H9 (cell line): Measurements from ENCODE around the gene ITGA4. TPM values are rescaled to one million over a fixed set of nuclear protein-coding genes. Genes with fewer than 3 reads are reported as not detected.

Experiments
- DNase-seq: peaks from one replicate; pipeline ENCODE4 v3.0.0-alpha.2; 2017
- H2AFZ ChIP-seq: one replicate; pipeline ENCODE4 v1.6.1; 2013; ENCODE audit warnings: mild to moderate bottlenecking, low read length, control low read depth, moderate library complexity
- H2AK5ac ChIP-seq: 2 replicates; pipeline ENCODE4 v1.6.1; 2013; ENCODE audit warnings: low read length, control low read depth, mixed read lengths; ENCODE audit not compliant: insufficient read length
- H2BK120ac ChIP-seq: one replicate; pipeline ENCODE4 v1.6.1; 2013; ENCODE audit warnings: low read depth, mild to moderate bottlenecking, low read length, control low read depth, inconsistent platforms; ENCODE audit not compliant: poor library complexity, severe bottlenecking
- H2BK12ac ChIP-seq: 2 replicates; pipeline ENCODE4 v1.6.1; 2013; ENCODE audit warnings: low read length, control low read depth, mixed read lengths, low read depth; ENCODE audit not compliant: insufficient read length
- H2BK15ac ChIP-seq: 2 replicates; pipeline ENCODE4 v1.6.1; 2013; ENCODE audit warnings: low read depth, low read length, control low read depth
- H2BK20ac ChIP-seq: one replicate; pipeline ENCODE4 v1.6.1; 2013; ENCODE audit warnings: low read depth, mild to moderate bottlenecking, low read length, control low read depth, inconsistent platforms; ENCODE audit not compliant: poor library complexity, severe bottlenecking
- H2BK5ac ChIP-seq: 2 replicates; pipeline ENCODE4 v1.6.1; 2013; ENCODE audit warnings: low read length, control low read depth, mixed read lengths; ENCODE audit not compliant: insufficient read length
- H3K14ac ChIP-seq: 2 replicates; pipeline ENCODE4 v1.6.1; 2013; ENCODE audit warnings: low read length, control low read depth; ENCODE audit not compliant: insufficient read depth
- H3K18ac ChIP-seq: 2 replicates; pipeline ENCODE4 v1.6.1; 2013; ENCODE audit warnings: low read depth, mild to moderate bottlenecking, mixed read lengths, low read length, control low read depth; ENCODE audit not compliant: insufficient read length
- H3K23ac ChIP-seq: 2 replicates; pipeline ENCODE4 v1.6.1; 2013; ENCODE audit warnings: low read length, control low read depth, mixed read lengths, low read depth; ENCODE audit not compliant: insufficient read length
- H3K23me2 ChIP-seq: 2 replicates; pipeline ENCODE4 v1.6.1; 2013; ENCODE audit warnings: low read depth, mild to moderate bottlenecking, mixed read lengths, low read length, control low read depth; ENCODE audit not compliant: insufficient read length, poor library complexity, severe bottlenecking
- H3K27ac ChIP-seq: 2 replicates; pipeline ENCODE4 v1.5.1; 2013; ENCODE audit warnings: low read length, control low read depth, mixed read lengths, low read depth; ENCODE audit not compliant: insufficient read length
- H3K27me3 ChIP-seq: 2 replicates; pipeline ENCODE4 v1.6.1; 2013; ENCODE audit warnings: low read length, control low read depth, inconsistent platforms; ENCODE audit not compliant: insufficient read depth
- H3K4ac ChIP-seq: 2 replicates; pipeline ENCODE4 v1.6.1; 2013; ENCODE audit warnings: low read depth, mild to moderate bottlenecking, control low read depth, inconsistent platforms, low read length, moderate library complexity
- H3K4me1 ChIP-seq: 2 replicates; pipeline ENCODE4 v1.6.1; 2013; ENCODE audit warnings: low read length, control low read depth, inconsistent platforms; ENCODE audit not compliant: insufficient read depth
- H3K4me2 ChIP-seq: 2 replicates; pipeline ENCODE4 v1.6.1; 2013; ENCODE audit warnings: low read length, control low read depth, mixed read lengths; ENCODE audit not compliant: insufficient read length, insufficient read depth
- H3K56ac ChIP-seq: 2 replicates; pipeline ENCODE4 v1.6.1; 2013; ENCODE audit warnings: low read depth, mild to moderate bottlenecking, mixed read lengths, low read length, control low read depth; ENCODE audit not compliant: insufficient read length
- H3K79me1 ChIP-seq: 2 replicates; pipeline ENCODE4 v1.6.1; 2013; ENCODE audit warnings: low read depth, mild to moderate bottlenecking, moderate library complexity, low read length, control low read depth, inconsistent platforms; ENCODE audit not compliant: insufficient read depth, poor library complexity, severe bottlenecking
- H3K79me2 ChIP-seq: 2 replicates; pipeline ENCODE4 v1.6.1; 2013; ENCODE audit warnings: low read length, control low read depth, inconsistent platforms; ENCODE audit not compliant: insufficient read depth
- H3K9ac ChIP-seq: 2 replicates; pipeline ENCODE4 v1.6.1; 2013; ENCODE audit warnings: low read length, control low read depth, mixed read lengths; ENCODE audit not compliant: insufficient read length; ENCODE audit errors: extremely low read depth
- H3K9me3 ChIP-seq: one replicate; pipeline ENCODE4 v1.6.1; 2013; ENCODE audit warnings: low read depth, low read length, inconsistent platforms; ENCODE audit not compliant: control insufficient read depth
- H3T11ph ChIP-seq: one replicate; pipeline ENCODE4 v1.6.1; 2013; ENCODE audit warnings: mild to moderate bottlenecking, low read length, control low read depth, inconsistent platforms
- H4K20me1 ChIP-seq: one replicate; pipeline ENCODE4 v1.6.1; 2013; ENCODE audit not compliant: control insufficient read depth, insufficient read length, insufficient read depth
- H4K5ac ChIP-seq: 2 replicates; pipeline ENCODE4 v1.6.1; 2013; ENCODE audit warnings: low read depth, mild to moderate bottlenecking, mixed read lengths, low read length, control low read depth; ENCODE audit not compliant: insufficient read length
- H4K8ac ChIP-seq: replicated peaks from 2 replicates; pipeline ENCODE4 v1.6.1; 2013; ENCODE audit warnings: low read length, control low read depth, mixed read lengths, low read depth; ENCODE audit not compliant: insufficient read length
- H4K91ac ChIP-seq: 2 replicates; pipeline ENCODE4 v1.6.1; 2013; ENCODE audit warnings: low read depth, mild to moderate bottlenecking, moderate library complexity, mixed read lengths, low read length, control low read depth; ENCODE audit not compliant: insufficient read length
- H3K27ac Mint-ChIP-seq, 3 experiments: 2 replicates in 2 of 3; 3 replicates in 1 of 3; pipeline ENCODE4 v1.8.0; 2020 to 2021; ENCODE audit warnings: mixed read lengths in 3 of 3, mild to moderate bottlenecking in 1 of 3, moderate library complexity in 1 of 3
- H3K27me3 Mint-ChIP-seq: 2 replicates; pipeline ENCODE4 v1.8.0; 2021; ENCODE audit warnings: low read depth, mild to moderate bottlenecking, moderate library complexity, mixed read lengths
- H3K36me3 Mint-ChIP-seq, 3 experiments: 2 replicates in 2 of 3; 3 replicates in 1 of 3; pipeline ENCODE4 v1.8.0; 2020 to 2021; ENCODE audit warnings: low read depth in 3 of 3, mixed read lengths in 3 of 3; ENCODE audit not compliant: insufficient read depth in 1 of 3
- H3K4me1 Mint-ChIP-seq, 2 experiments: 2 replicates each; pipeline ENCODE4 v1.8.0; 2020; ENCODE audit warnings: mixed read lengths in 2 of 2
- H3K4me3 Mint-ChIP-seq, 2 experiments: 2 replicates in 1 of 2; 3 replicates in 1 of 2; pipeline ENCODE4 v1.8.0; 2020 to 2021; ENCODE audit warnings: mild to moderate bottlenecking in 2 of 2, mixed read lengths in 2 of 2, moderate library complexity in 1 of 2
- H3K9me3 Mint-ChIP-seq, 2 experiments: 2 replicates in 1 of 2; 3 replicates in 1 of 2; pipeline ENCODE4 v1.8.0; 2020; ENCODE audit warnings: mild to moderate bottlenecking in 2 of 2, mixed read lengths in 2 of 2, moderate library complexity in 1 of 2
- total RNA-seq: library from RNA; stranded (reverse); gene quantifications from 2 replicates; pipeline ENCODE4 v1.2.1, GENCODE V29; 2021
- TF ChIP-seq, protein P1 (sequence below): fragments of 200-600 bp; sonication (generic); conservative IDR thresholded peaks from 3 replicates; pipeline ENCODE4 v1.8.0; 2021; ENCODE audit warnings: antibody characterized with exemption, mild to moderate bottlenecking

Gene ITGA4
- total RNA-seq, 1 experiment from 2014 or later = 1.3 TPM

DNA sequence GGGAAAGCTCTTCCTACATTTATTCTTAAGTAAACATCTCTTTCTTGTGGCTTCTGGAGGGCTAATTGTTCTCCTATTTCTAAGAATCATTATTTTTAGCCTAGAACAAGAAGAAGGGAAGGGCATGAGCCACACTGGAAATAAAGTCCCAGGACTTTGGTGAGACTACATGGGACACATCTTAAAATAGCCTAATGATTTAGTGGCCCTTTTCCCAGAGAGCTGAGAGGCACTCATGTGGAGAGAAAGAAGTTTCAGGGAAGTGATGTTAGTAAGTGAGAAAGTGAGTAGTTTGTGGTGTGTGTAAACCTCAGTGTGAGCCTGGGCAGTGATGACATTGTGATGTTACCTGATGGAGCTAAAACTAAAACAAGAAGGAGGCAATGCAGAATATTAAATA lies 14.6 kb downstream of the ITGA4 start:
- no peak overlapping the region for H4K5ac ChIP-seq
- H2BK20ac ChIP-seq = no peak overlapping the region
- H3K79me1 ChIP-seq = no peaks in the 10 kb centered on the region
- no peak overlapping the region for H3K23ac ChIP-seq
- H2BK5ac ChIP-seq = no peak overlapping the region
- H3K27me3 Mint-ChIP-seq = no peaks in the 10 kb centered on the region; the same call in 1 of the 2 replicates
- no peak overlapping the region for H3K27ac Mint-ChIP-seq
- H3K9me3 ChIP-seq = no peaks in the 10 kb centered on the region
- H2AFZ ChIP-seq = no peak overlapping the region
- H4K20me1 ChIP-seq = no peaks in the 10 kb centered on the region
- no peak overlapping the region for H2BK12ac ChIP-seq
- no peaks in the 10 kb centered on the region for H3K4me1 ChIP-seq
- H2BK120ac ChIP-seq = no peak overlapping the region
- DNase-seq = no peak
- H3K27ac ChIP-seq = no peak overlapping the region
- H3K36me3 Mint-ChIP-seq = no peaks in the 10 kb centered on the region
- H3K4me3 Mint-ChIP-seq = no peak overlapping the region
- H3K9me3 Mint-ChIP-seq = no peaks in the 10 kb centered on the region
- no peak overlapping the region for H3T11ph ChIP-seq
- TF ChIP-seq, protein P1, sequence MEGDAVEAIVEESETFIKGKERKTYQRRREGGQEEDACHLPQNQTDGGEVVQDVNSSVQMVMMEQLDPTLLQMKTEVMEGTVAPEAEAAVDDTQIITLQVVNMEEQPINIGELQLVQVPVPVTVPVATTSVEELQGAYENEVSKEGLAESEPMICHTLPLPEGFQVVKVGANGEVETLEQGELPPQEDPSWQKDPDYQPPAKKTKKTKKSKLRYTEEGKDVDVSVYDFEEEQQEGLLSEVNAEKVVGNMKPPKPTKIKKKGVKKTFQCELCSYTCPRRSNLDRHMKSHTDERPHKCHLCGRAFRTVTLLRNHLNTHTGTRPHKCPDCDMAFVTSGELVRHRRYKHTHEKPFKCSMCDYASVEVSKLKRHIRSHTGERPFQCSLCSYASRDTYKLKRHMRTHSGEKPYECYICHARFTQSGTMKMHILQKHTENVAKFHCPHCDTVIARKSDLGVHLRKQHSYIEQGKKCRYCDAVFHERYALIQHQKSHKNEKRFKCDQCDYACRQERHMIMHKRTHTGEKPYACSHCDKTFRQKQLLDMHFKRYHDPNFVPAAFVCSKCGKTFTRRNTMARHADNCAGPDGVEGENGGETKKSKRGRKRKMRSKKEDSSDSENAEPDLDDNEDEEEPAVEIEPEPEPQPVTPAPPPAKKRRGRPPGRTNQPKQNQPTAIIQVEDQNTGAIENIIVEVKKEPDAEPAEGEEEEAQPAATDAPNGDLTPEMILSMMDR = no peak
- no peak overlapping the region for H4K91ac ChIP-seq
- H2BK15ac ChIP-seq = no peak overlapping the region
- H3K56ac ChIP-seq = no peak overlapping the region
- H3K27me3 ChIP-seq = no peaks in the 10 kb centered on the region
- H3K4me2 ChIP-seq = no peak overlapping the region
- H3K23me2 ChIP-seq = no peaks in the 10 kb centered on the region
- H3K18ac ChIP-seq = no peak overlapping the region
- no peak overlapping the region for H3K4ac ChIP-seq
- H3K14ac ChIP-seq = no peak overlapping the region
- H3K9ac ChIP-seq = no peak overlapping the region
- no peak overlapping the region for H2AK5ac ChIP-seq
- H3K4me1 Mint-ChIP-seq = peaks cover 8 to 9% of the 10 kb centered on the region in 2 experiments
- H4K8ac ChIP-seq = no peak overlapping the region
- no peaks in the 10 kb centered on the region for H3K79me2 ChIP-seq
